NCI-H748 (cell line): ENCODE results near the gene SFMBT2.
"Not testable (repeated sequence)": the region's sequence is repeated elsewhere in the genome, so short reads cannot be mapped to it uniquely, and the experiment has no call there.

Experiments
- DNase-seq: peaks from one replicate; lab custom pipeline; 2025; ENCODE audit not compliant: unreplicated experiment; lab: John Stamatoyannopoulos, UW

SFMBT2 gene

DNA sequence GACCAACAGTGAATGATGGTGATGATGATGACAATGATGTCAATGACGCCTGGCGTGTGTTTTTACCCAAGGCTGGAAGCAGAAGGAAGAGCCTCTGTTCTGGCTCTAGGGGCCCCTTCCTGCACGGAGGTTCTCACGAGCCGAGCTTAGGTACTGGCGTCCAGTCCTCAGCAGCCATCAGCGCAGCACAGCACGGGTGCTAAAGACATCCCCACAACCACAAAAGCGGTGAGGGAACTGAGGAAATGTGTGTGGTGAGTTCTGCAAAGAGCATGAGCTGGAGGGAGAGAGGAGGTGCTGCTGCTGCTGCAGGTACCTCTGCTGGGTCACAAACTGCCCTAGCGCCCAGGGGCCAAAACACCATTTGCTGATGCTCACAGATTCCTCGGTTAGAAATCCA, 81.6 kb downstream of the SFMBT2 start:
- no peak for DNase-seq

DNA sequence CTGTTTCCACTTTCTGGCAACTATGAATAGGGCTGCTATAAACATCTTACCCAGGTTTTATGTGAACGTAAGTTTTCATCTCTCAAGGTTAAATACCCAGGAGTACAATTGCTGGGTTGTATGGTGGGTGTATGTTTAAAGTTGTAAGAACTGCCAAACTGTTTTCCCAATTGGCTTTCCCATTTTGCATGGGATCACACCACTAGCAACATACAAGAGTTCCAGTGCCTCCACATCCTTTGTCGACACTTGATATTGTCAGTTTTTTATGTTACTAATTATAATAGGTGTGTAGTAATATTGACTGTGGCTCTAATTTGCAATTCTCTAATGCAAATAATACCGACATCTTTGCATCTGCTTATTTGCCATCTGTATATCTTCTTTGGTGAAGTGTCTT, 82.9 kb downstream of the SFMBT2 start:
- DNase-seq, result no peak

DNA sequence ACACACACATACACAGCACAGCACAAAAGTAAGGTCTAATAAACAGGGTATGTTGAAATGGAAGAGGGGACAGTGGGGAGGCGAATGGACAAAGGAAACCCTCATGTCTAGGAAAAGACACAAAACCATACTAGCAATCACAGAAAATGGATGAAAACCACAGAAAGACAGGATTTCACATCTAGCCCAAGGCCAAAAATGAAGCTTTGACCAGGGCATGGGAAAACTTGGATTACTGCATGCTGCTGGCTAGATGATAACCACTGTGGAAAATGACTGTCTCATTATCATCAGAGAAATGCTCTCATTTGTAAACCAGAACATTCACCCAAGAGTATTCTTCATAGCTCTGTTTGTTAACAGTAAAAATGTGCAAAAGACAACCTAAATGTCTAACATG, 88.2 kb downstream of the SFMBT2 start:
- no peak for DNase-seq

DNA sequence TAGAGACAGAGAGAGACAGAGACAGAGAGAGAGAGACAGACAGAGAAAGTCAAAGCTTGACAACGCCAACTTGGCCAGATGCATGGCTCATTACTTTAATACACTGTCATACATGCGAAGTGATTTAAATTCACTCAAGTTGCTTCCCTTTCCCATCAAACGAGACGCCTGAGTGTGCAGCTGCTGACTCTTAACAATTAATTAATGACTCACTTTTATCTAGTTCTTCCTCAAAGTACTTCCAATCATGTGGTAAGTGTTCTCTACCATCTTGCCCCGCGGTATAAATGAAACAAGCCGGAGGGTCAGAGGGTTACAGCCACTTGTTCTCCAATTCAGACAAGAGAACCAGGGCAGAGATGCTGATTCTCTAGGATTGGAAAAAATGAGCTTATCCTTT, 90.8 kb downstream of the SFMBT2 start:
- DNase-seq, result no peak

DNA sequence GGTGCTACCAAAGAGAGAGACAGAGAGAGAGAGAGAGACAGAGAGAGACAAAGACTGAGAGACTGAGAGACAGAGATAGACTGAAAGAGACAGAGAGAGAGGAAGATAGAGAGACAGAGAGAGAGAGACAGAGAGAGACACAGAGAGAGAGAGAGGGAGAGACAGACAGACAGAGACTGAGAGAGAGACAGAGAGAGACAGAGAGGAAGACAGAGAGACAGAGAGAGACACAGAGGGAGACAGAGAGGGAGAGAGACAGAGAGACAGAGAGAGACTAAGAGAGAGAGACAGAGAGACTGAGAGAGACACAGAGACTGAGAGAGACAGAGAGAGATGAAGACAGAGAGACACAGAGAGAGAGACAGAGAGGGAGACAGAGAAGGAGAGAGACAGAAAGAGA, 91.2 kb downstream of the SFMBT2 start:
- no peak for DNase-seq

DNA sequence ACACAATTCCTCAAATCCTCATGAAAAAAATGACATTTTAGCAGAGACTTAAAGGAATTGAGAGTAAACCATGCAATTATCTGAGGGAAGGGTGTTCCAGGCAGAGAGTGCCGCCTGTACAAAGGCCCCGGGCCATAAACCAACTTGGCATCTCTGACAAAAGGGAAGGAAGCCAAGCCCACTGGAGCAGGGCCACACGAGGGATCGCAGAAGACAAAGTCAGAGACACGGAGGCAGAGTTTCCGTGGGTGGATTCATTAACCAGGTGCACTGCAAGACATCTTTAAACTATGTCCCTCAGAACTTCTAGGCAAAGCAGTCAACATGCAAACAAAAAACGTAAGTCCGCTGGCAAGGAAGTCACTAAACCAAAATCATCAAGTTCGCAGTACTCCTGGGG, 92.0 kb downstream of the SFMBT2 start:
- no peak for DNase-seq

DNA sequence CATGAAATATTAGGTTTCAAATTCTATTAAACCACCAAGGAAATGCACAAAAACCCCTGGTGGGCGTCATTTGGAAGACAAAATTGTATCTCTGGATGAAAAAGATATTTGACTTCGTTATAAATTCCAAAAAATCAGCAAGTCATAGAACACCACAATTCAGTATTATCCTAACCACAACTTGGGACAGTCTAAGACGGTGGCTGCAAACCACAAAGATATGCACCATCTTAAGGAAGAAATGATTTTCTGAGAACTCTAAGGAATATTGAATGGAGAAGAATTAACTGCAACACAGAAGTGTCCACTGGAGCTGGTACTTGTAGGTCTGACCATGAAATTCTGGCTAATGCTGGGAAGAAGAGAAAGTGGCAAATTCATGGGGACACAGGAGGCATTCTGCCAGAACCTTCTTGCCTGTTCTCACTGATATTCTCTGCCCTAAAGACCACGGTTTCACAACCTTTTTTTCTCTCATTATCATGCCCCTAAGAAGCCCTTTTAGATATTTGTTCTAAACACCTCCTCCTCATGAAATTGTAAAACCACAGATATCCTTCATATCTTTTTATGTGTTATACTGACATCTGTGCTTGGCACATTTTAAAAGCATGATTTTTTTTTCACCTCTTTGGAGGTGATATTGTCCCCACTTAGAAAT, 92.9 kb downstream of the SFMBT2 start:
- DNase-seq, result no peak

DNA sequence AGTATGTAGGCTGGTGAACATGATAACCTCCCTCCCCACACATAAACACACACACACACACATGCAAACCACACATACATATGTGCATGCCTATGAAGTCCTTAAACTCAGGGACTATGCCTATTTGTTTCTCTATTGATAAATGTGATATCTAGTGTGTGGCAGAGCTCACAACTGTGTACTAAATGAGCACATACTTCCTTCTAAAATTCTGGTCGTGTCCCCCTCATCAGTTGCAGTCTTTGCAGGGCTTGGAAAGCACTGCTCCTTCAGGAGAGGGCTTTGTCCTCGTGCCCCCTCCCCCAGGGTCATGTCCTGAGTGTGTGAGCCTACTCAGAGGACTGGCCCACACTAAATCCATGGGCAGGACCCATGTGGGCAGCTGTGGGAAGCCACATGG, 94.0 kb downstream of the SFMBT2 start:
- DNase-seq, result no peak

DNA sequence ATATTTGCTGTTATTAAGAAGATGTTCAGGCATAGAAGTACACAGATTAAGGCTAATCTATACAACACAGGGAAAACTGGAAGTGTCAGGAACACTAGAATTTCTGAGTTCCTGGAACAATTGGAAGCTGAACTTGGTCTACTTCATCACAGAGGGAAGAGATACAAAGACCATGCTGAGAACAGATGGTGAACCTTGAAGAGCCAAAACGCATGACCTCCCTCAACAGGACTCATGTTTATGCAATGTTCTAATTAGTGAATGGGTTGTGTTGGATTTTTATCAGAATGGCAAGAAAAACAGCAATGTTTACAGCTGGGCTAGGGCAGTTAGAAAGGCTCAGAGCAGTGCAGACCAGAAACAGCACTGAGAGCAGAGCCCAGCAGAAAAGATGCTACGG, 94.9 kb downstream of the SFMBT2 start:
- no peak for DNase-seq

DNA sequence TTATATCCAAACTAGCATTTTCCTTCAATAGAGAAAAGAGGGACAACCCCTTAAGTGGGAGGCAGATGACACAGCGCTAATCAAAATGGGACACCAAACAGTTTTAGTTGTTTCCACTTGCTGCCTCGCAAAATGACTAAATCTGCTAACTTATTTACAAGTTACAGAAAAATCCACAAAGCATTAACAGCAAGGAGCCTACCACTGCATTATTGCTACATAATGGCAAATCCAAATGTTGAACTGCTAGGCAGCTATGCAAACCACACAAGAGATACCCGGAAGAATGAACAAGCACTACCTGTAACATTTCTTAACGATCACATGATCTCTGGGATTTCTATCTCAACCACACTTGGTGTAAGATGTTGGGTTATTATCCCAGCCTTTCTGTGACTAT, 96.7 kb downstream of the SFMBT2 start:
- no peak for DNase-seq

DNA sequence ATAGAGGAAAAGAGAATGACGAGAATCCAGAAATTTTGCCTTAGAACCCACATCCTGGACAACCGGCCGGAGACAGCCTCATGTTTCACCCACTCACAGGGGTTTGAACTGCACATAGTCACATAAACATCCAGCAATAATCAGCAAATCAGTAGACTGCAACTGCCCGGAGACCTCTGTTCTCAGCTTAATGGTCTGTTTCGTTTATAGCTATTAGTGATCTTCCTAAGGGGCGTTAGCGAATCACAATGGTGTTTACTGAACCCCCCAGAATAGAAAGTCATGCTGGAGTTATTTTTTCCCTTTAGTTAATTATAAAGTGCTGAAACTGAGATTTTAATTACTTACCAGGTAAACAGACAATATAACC, 98.4 kb downstream of the SFMBT2 start:
- no peak for DNase-seq

DNA sequence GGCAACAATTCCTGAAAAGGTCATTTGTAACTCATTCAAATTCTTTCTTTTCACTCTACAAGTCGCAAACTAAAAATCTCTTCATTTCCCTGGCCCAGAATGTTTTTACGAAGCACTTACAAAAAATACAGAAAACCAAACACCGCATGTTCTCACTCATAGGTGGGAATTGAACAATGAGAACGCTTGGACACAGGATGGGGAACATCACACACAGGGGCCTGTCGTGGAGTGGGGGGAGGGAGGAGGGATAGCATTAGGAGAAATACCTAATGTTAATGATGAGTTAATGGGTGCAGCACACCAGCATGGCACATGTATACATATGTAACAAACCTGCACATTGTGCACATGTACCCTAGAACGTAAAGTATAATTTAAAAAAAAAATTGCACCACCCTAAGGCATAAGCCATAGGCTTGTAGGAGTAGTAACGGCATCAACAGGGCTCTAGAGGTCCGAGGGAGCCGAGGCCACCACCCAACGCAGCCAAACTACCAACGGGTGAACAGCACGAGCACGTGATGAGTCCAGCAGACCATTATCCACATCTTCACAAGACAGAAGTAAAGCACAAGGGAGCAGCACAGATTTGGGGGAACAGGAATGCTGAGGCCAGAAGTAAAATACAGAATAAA, 98.9 kb downstream of the SFMBT2 start:
- DNase-seq, result not testable (repeated sequence)

DNA sequence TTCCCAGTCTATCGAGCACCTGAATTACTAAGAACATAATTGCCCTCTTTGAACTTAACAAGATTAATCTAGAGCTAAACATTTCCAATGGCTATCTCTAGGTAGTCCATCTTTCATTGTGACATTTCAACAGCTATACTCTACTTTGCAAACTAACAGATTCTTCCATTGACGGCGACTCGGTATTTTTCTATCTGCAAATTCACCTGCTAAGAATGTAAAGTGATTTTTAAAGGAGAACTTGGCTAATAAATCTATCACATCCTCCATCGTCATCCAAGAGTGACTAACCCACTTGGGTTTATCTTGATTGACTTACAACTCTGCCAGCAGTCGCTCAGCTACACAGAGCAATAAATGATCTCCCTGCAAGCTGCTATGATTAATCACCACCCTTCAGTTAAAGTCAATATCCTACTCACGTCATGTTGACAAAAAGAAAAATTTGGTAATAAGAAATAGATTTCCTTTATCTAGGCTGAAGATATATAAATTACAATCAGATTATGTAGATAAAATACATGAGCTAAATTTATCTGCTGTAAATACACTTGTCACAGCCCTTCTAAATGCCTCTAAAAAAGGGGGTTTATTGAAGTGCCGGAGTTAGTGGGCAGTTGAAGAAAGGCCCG, 99.5 kb downstream of the SFMBT2 start:
- no peak for DNase-seq

DNA sequence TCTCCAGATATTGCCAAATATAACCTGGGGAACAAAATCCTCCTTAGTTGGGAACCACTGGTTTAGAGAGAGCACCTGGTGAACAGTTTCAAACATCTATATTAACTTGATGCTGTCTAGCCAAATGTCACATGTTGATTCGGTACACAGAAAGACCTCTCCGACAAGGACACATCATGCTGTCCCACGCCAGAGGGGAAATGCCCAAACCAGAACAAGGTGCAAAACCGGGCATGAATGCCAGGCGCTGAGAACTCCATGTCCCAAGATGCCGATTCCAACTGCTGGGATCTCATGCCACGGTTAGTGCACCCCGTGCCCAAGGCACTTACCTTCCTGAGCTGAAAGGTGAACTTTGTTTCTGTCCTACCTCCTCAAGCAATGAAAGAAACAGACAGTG, 100.8 kb downstream of the SFMBT2 start:
- DNase-seq, result no peak

DNA sequence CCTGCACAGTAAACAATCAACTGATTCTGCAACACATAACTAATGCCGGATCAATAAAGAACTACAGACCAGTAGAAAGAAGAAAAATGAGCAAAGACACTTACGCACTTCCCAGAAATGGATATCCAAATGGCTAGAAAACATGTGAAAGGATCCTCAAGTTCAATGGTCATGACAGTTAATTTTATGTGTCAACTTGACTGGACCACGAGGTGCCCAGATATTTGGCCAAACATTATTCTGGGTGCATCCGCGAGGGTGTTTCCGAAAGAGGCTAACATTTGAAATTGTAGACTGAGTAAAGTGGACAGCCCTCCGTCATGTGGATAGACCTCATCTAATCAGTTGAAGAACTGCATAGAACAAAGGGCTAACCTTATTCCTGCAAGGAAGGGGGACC, 102.0 kb downstream of the SFMBT2 start:
- DNase-seq, result no peak

DNA sequence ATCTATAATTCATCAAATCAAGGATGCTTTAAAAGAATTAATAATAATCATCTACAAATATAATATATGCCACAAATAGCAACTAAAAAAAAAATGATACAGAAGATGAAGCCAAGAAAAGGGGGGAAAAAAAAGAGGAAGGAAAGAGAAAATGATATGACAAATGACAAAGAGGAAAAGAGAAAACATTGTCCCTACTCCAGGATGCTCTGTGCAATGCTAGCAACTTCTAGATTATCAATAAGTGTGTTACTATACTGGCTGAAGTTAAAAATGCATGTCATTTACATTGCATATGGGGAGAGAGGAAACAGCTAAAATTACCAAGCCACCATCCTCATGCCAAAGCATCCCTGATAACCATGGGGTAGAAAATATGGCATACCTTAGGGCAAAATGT, 104.2 kb downstream of the SFMBT2 start:
- no peak for DNase-seq

DNA sequence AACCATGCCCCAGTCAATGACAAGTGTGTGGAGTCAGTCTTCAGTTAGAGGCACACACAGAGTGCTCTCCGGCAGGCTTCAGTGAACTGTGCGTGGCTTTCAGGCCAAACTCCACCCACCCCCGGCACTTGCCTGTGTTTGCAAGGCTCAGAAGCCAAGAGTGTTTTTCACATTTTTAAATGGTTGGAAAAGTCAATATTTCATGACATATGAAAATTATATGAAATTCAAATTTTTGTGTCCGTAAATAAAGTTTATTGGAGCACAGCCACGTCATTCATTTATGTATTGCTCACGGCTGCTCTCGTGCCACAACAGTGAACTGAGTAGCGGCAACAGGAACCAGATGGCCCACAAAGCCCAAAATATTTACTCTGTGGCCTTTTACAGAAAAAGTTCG, 104.7 kb downstream of the SFMBT2 start:
- DNase-seq, result no peak

DNA sequence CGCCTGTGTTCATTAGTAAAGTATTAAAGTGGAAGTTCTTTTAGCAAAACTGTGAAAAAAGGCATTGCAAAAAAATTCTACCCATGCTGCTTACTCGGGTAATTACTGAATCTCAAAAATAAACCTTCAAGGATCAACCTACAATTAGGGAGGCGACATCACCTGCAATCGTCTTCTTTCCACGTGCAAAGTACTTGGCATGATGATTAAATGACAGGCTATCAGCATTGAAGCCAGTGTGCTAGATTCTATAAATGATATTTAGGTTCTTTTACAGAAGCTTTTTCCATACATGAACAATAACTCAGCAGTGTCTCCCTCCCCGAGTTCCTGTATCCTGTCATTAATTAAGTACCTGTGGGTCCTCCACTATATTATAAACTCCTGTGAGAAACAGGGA, 105.8 kb downstream of the SFMBT2 start:
- DNase-seq, result no peak

DNA sequence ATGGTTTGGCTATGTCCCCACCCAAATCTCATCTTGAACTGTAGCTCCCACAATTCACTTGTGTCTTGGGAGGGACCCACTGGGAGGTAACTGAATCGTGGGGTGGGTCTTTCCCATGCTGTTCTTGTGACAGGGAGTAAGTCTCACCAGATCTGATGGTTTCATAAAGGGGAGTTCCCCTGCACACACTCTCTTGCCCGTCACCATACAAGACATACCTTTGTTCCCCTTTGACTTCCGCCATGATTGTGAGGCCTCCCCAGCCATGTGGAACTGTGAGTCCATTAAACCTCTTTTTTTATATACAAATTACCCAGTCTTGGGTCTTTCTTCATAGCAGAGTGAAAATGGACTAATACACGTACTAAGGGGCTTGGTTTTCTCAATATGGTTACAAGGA, 106.7 kb downstream of the SFMBT2 start:
- no peak for DNase-seq

DNA sequence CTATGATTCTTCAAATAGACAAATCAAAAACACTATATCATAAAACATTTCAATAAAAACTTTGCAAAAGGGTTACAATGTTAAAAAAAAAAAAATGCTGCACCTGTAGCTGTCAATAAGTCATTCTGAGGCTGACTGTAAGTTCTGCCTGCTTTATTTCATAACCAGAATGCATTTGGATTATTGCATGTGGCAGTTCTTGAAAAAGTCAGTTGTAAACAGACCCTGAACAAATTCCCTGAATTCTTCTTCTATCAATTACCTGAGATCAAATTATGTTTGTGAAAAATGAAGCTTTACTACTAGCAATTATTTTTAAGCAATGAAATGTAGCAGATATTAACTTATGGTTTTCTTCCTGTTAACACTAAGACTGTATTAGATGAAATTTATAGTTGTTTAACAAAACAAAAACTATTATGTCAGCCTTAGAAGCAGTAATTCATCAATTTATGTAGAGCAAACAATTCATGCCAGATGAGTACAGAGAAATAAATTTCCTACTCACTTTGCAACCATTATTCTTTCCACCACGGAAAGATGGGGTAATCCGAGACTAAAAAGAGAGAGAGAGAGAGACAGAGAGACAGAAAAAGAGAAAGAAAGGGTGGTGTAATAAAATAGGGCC, 107.8 kb downstream of the SFMBT2 start:
- no peak for DNase-seq

DNA sequence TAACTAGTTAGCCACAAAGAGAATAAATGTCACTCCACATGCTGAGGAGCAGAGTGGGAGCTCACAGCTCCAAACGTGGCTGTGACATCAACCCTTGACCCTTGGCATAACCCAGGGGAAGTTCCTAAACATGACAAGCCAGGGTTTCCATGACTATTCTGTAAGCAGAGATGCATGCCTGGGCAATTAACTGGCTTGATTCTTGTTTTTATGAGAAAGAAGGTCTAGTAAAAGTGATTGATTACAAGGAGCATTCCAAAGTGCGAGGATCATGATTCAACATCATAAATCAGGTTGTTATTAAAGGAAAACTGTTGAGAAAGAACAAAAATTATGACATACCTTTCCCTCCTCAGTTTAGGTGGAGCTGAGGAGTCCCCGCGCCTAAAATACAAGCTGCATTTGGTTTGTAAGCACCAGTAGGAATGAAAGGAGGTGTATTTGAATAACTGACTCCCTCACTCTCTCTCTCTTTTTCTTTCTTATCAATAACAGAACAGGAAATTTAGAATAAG, 108.4 kb downstream of the SFMBT2 start:
- no peak for DNase-seq
